Panc1 (cell line): ENCODE measurements around the gene AHDC1. TPM values are rescaled to one million over a fixed set of nuclear protein-coding genes. Genes with fewer than 3 reads are reported as not detected.
"Not testable (repeated sequence)": the region's sequence is repeated elsewhere in the genome, so short reads cannot be mapped to it uniquely, and the experiment has no call there.

Experiments
- ATAC-seq: fragments of 200-7000 bp; cut with Tn5 transposase; 2 replicates; pipeline ENCODE4 v1.9.1; 2020; ENCODE audit warnings: mild to moderate bottlenecking, moderate library complexity
- BruUV-seq: library from RNA; stranded (reverse); fragments of 400-500 nt; replicated peaks from 2 replicates; lab custom pipeline; 2021; lab: Mats Ljungman, UMichigan
- CTCF ChIA-PET: fragments of 300-600 bp; sonication (Branson Sonifier 250); formaldehyde crosslinking; loops from one replicate; lab custom pipeline; 2022; ENCODE audit warnings: antibody characterized with exemption; lab: Charles Lee
- POLR2A ChIA-PET: fragments of 300-600 bp; sonication (Branson Sonifier 250); formaldehyde crosslinking; loops from one replicate; lab custom pipeline; 2022; ENCODE audit warnings: antibody characterized with exemption; lab: Charles Lee
- DNase-seq: peaks from one replicate; pipeline ENCODE4 v3.0.0-alpha.2; 2010; ENCODE audit warnings: low read depth, low spot score
- H3K27ac ChIP-seq: 2 replicates; pipeline ENCODE4 v1.5.1; 2011; ENCODE audit warnings: mild to moderate bottlenecking, low read length, inconsistent platforms
- H3K27me3 ChIP-seq: fragments of 200-500 bp; sonication (Bioruptor generic); 2 replicates; pipeline ENCODE4 v1.6.0; 2014; ENCODE audit warnings: low read length, inconsistent platforms; ENCODE audit not compliant: control insufficient read depth, insufficient read depth
- H3K36me3 ChIP-seq: fragments of 200-500 bp; sonication (Bioruptor generic); 2 replicates; pipeline ENCODE4 v1.5.1; 2014; ENCODE audit warnings: inconsistent platforms, mild to moderate bottlenecking, low read length, moderate library complexity; ENCODE audit not compliant: control insufficient read depth, insufficient read depth
- H3K4me1 ChIP-seq: 2 replicates; pipeline ENCODE4 v1.5.1; 2011; ENCODE audit warnings: inconsistent platforms, mild to moderate bottlenecking, low read length, moderate library complexity; ENCODE audit not compliant: control insufficient read depth, insufficient read depth
- H3K4me3 ChIP-seq, 2 experiments: 2 replicates each; pipeline ENCODE4 v1.5.1; 2011 to 2012; ENCODE audit warnings: low read depth in 2 of 2, low read length in 2 of 2, mild to moderate bottlenecking in 2 of 2, inconsistent platforms in 1 of 2, moderate library complexity in 1 of 2
- H3K9me3 ChIP-seq: fragments of 200-500 bp; sonication (Bioruptor generic); 2 replicates; pipeline ENCODE4 v1.5.1; 2014; ENCODE audit warnings: low read depth, mild to moderate bottlenecking, inconsistent platforms, low read length, moderate library complexity; ENCODE audit not compliant: control insufficient read depth, insufficient read depth
- POLR2AphosphoS5 ChIP-seq: IDR thresholded peaks from 2 replicates; pipeline ENCODE4 v1.6.1; 2012; ENCODE audit warnings: mild to moderate bottlenecking, low read depth, low read length, moderate library complexity
- SIN3A ChIP-seq: IDR thresholded peaks from 2 replicates; pipeline ENCODE4 v1.6.1; 2012; ENCODE audit warnings: low read depth, mild to moderate bottlenecking, low read length, moderate library complexity, borderline replicate concordance; ENCODE audit not compliant: insufficient read depth
- TCF7L2 ChIP-seq: IDR thresholded peaks from 2 replicates; pipeline ENCODE4 v1.6.1; 2011; ENCODE audit warnings: mild to moderate bottlenecking, low read depth, low read length, inconsistent platforms
- in situ Hi-C: cut with HindIII; loops from 2 replicates; pipeline ENCODE4 v1.10.0; 2016; ENCODE audit warnings: low sequenced_read_pairs, low pct_unique_long_range_greater_than_20kb
- intact Hi-C: fragments of 100-400 bp; cut with micrococcal nuclease; formaldehyde crosslinking; loops from one replicate; pipeline ENCODE4 v1.10.0; 2022; ENCODE audit not compliant: unreplicated experiment
- total RNA-seq: library from RNA; stranded (reverse); gene quantifications from one replicate; pipeline ENCODE4 v1.2.1, GENCODE V29; 2021; ENCODE audit not compliant: unreplicated experiment
- TF ChIP-seq, protein P1 (sequence below), 2 experiments: IDR thresholded peaks; 2 replicates each; pipeline ENCODE4 v1.6.1; 2011 to 2012; ENCODE audit warnings: low read depth in 2 of 2, control low read depth in 1 of 2, low read length in 1 of 2, mild to moderate bottlenecking in 1 of 2, moderate library complexity in 1 of 2; ENCODE audit not compliant: insufficient read depth in 1 of 2
- TF ChIP-seq, protein P2 (sequence below): fragments of 450-650 bp; IDR thresholded peaks from 2 replicates; pipeline ENCODE4 v1.5.1; 2017; ENCODE audit warnings: mild to moderate bottlenecking

The AHDC1 gene
- total RNA-seq, 1 experiment from 2014 or later = 47.1 TPM

DNA sequence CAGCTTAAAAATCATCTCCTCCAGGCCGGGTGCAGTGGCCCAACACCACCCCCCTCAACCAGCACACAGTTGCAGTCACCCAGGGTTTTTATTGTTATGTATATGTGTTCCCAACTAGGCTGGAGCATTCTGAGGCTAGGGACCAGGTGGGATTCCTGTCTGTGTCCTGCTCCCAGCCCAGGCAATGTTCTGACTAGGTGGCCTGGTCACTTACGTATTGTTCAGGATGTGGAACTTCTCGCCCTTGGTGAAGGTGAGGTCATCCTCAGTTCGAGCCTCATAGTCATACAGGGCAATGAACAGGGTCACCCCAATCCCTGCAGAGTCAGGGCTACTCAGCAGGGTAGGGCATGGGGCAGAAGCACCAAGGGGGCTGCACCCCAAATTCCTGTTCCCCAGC lies 18.9 kb upstream of the AHDC1 start:
- Histone ChIP-seq H3K4me1 (no peaks in the 10 kb centered on the region), H3K36me3 (no peaks in the 10 kb centered on the region), H3K27ac (no peak overlapping the region), H3K27me3 (no peaks in the 10 kb centered on the region), H3K4me3 (no peak overlapping the region), H3K9me3 (no peaks in the 10 kb centered on the region)
- intact Hi-C loops (no loop called here), in situ Hi-C loops (no loop called here)
- CTCF ChIA-PET = no interaction called here
- ATAC-seq (no peak), DNase-seq (no peak)
- no peak for TF ChIP-seq TCF7L2
- TF ChIP-seq, protein P1, sequence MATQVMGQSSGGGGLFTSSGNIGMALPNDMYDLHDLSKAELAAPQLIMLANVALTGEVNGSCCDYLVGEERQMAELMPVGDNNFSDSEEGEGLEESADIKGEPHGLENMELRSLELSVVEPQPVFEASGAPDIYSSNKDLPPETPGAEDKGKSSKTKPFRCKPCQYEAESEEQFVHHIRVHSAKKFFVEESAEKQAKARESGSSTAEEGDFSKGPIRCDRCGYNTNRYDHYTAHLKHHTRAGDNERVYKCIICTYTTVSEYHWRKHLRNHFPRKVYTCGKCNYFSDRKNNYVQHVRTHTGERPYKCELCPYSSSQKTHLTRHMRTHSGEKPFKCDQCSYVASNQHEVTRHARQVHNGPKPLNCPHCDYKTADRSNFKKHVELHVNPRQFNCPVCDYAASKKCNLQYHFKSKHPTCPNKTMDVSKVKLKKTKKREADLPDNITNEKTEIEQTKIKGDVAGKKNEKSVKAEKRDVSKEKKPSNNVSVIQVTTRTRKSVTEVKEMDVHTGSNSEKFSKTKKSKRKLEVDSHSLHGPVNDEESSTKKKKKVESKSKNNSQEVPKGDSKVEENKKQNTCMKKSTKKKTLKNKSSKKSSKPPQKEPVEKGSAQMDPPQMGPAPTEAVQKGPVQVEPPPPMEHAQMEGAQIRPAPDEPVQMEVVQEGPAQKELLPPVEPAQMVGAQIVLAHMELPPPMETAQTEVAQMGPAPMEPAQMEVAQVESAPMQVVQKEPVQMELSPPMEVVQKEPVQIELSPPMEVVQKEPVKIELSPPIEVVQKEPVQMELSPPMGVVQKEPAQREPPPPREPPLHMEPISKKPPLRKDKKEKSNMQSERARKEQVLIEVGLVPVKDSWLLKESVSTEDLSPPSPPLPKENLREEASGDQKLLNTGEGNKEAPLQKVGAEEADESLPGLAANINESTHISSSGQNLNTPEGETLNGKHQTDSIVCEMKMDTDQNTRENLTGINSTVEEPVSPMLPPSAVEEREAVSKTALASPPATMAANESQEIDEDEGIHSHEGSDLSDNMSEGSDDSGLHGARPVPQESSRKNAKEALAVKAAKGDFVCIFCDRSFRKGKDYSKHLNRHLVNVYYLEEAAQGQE (IDR thresholded peaks at IDR 0.05; ENCODE audit: insufficient read depth in 1 of 2, low read depth in 2 of 2, low read length in 1 of 2) = no peak
- TF ChIP-seq, protein P2, sequence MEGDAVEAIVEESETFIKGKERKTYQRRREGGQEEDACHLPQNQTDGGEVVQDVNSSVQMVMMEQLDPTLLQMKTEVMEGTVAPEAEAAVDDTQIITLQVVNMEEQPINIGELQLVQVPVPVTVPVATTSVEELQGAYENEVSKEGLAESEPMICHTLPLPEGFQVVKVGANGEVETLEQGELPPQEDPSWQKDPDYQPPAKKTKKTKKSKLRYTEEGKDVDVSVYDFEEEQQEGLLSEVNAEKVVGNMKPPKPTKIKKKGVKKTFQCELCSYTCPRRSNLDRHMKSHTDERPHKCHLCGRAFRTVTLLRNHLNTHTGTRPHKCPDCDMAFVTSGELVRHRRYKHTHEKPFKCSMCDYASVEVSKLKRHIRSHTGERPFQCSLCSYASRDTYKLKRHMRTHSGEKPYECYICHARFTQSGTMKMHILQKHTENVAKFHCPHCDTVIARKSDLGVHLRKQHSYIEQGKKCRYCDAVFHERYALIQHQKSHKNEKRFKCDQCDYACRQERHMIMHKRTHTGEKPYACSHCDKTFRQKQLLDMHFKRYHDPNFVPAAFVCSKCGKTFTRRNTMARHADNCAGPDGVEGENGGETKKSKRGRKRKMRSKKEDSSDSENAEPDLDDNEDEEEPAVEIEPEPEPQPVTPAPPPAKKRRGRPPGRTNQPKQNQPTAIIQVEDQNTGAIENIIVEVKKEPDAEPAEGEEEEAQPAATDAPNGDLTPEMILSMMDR = no peak
- no peak for TF ChIP-seq POLR2AphosphoS5
- TF ChIP-seq SIN3A = no peak
- no TSS peak for BruUV-seq
- POLR2A ChIA-PET = no interaction called here

DNA sequence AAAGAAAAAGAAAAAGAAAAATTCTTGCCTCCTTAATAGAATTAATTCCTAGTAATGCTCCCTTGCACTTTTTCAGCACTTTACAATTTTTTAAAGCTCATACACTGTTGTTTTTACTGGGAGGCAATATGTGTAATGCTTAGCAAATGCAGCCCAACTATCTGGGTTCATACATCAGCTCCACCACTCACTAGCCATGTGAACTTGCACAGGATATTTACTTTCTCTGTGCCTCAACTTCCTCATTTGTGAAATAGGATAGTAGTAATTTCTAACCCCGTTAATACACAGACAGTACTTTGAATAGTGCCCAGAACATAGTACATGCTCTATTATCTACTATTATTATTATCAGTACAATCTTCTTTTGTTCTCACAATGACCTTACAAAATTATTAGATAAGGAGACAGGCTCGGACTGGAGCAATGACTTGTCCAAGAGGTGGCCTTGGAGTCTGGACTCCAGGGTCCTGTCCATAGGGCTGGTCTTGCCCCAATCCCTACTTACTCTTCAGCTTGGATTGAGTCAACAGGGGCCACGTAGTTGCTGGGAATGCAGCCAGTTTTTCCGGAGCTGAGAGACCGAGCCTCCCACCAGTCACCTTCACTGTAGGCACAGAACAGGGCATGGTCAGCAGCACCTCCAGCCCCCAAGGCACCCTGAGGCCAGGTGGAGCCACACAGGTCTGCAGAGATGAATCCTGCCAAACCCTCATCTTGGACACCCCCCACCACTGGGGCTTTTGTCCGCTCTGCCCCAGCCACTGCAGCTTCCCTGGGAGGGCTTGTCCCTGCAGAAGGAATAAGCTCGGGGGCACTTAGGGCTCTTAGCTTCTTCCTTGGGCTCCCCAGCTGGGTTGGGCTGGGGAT lies 17.3 kb upstream of the AHDC1 start:
- Histone ChIP-seq H3K27me3 (no peaks in the 10 kb centered on the region), H3K27ac (no peak overlapping the region), H3K4me3 (no peak overlapping the region), H3K4me1 (no peaks in the 10 kb centered on the region), H3K9me3 (no peaks in the 10 kb centered on the region), H3K36me3 (no peaks in the 10 kb centered on the region)
- in situ Hi-C loops (no loop called here), intact Hi-C loops (no loop called here)
- BruUV-seq = no TSS peak
- DNase-seq = no peak
- no peak; the same call in 1 of the 2 replicates for ATAC-seq
- ChIA-PET POLR2A (no interaction called here), CTCF (no interaction called here)
- TF ChIP-seq SIN3A (no peak), POLR2AphosphoS5 (no peak), TCF7L2 (no peak)
- TF ChIP-seq, protein P1 (IDR thresholded peaks at IDR 0.05; ENCODE audit: insufficient read depth in 1 of 2, low read depth in 2 of 2, low read length in 1 of 2) = no peak
- TF ChIP-seq, protein P2 = no peak

DNA sequence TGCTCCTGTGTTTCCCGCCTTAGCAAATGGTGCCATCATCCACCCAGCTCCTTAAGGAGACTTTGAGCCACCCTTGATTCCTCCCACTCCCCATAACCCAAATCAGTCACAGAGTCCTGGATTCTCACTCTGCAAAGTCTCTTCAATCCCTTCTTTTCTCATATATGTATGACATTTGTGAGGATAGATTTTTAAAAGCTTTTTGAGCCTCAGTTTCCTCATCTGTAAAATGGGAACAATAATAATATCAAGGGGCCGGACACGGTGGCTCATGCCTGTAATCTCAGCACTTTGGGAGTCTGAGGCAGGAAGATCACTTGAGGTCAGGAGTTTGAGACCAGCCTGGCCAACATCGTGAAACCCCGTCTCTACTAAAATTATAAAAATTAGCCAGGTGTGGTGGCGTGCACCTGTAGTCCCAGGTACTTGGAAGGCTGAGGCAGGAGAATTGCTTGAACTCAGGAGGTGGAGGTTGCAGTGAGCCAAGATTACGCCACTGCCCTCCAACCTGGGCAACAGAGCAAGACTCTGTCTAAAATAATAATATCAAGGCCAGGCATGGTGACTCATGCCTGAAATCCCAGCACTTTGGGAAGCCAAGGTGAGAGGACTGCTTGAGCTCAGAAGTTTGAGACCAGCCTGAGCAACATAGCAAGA lies 16.0 kb upstream of the AHDC1 start:
- H3K4me3 ChIP-seq, H3K36me3 ChIP-seq, in situ Hi-C loops, H3K27me3 ChIP-seq, CTCF ChIA-PET, ATAC-seq, DNase-seq, H3K27ac ChIP-seq, H3K4me1 ChIP-seq, intact Hi-C loops, BruUV-seq, H3K9me3 ChIP-seq: not testable (repeated sequence)
- POLR2A ChIA-PET = interaction anchor here (0.6 kb wide), 1 partner anchor 18 kb away, joined by 3 read pairs; no protein-coding TSS in a partner anchor
